ENCODE results near the gene MUC4.

Gene MUC4

DNA sequence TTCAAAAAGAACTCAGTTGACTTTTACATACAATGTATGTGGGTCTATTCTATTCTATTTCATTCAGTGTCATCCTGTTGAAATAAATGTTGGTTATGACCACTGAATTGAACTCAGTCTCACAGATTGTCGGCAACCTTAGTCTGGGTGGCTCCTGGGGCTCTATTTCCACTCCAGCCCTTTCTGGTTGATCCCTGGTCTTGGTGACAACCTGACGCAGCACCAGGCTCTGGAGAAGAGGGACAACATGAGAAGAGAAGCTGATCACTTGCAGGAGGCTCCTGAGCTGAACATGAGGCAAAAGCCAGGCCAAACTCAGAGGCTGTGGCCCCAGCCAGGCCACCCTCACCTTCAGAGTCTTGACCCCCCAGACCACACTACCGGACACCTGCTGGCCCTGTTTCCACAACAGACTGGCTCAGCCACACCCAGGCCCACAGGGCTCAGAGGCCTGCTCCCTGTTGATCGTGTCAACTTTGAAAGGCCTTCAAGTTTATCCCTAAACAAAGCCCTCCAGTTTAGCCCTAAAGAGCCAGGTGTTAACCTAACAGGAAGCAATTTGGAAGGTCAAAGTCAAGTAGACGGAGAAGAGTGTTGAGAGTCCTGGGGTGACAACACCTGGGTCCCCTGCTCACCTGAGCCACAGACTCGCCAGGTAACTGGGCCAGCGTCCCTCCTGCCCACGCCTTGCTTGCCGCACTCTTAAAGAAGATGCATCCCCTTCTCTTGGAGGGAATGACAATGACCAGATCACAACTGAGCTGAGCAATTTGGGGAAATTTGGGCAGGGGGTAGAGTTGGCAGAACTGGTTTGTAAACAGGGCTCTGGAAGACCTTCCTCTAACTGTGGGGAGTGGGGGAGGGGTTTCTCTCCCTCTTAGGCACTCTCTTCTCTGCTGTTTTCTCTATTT, 106.4 kb downstream of the MUC4 start:
- H3K4me3 ChIP-seq (ENCODE audit: low read depth, low read length): no peak overlapping the region
- in situ Hi-C loops (cut with HindIII; ENCODE audit: low sequenced_read_pairs): no loop called here

DNA sequence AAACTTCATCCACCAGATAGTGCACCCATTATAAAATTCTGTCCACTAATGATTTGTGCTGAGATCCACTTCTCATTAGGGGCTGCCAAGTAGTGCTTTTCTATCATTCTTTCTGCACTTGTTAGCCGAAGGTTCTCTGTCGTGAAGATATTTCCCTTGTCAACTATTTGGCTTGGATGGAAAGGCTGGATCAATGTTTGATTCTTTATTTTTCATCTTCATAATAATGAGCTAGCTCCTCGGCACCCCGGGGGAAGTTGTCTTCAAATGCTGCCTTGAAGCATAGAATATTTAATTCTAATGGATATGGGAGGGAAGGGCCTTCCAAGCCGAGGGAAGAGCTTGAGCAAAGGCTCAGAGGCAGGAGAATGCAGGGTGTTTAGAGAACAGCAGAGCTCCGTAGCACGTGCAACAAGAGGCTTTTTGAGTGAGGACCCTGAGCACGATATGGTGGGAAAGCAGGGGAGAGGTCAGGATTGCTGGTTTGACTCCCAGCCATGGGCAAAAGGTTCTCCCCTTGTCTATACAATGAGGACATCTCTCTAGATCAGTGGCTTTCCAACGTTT, 107.2 kb downstream of the MUC4 start:
- TF ChIP-seq, protein P1, sequence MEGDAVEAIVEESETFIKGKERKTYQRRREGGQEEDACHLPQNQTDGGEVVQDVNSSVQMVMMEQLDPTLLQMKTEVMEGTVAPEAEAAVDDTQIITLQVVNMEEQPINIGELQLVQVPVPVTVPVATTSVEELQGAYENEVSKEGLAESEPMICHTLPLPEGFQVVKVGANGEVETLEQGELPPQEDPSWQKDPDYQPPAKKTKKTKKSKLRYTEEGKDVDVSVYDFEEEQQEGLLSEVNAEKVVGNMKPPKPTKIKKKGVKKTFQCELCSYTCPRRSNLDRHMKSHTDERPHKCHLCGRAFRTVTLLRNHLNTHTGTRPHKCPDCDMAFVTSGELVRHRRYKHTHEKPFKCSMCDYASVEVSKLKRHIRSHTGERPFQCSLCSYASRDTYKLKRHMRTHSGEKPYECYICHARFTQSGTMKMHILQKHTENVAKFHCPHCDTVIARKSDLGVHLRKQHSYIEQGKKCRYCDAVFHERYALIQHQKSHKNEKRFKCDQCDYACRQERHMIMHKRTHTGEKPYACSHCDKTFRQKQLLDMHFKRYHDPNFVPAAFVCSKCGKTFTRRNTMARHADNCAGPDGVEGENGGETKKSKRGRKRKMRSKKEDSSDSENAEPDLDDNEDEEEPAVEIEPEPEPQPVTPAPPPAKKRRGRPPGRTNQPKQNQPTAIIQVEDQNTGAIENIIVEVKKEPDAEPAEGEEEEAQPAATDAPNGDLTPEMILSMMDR (IDR thresholded peaks at IDR 0.05; ENCODE audit: low read depth, low read length): no peak
- in situ Hi-C loops (cut with HindIII; ENCODE audit: low sequenced_read_pairs): no loop called here

More for the DNA sequence above, 106.4 kb downstream of the MUC4 start:
- DNase-seq (ENCODE audit: low read depth, low spot score): no peak
- TF ChIP-seq, protein P1 (IDR thresholded peaks at IDR 0.05; ENCODE audit: low read depth, low read length): no peak

DNA sequence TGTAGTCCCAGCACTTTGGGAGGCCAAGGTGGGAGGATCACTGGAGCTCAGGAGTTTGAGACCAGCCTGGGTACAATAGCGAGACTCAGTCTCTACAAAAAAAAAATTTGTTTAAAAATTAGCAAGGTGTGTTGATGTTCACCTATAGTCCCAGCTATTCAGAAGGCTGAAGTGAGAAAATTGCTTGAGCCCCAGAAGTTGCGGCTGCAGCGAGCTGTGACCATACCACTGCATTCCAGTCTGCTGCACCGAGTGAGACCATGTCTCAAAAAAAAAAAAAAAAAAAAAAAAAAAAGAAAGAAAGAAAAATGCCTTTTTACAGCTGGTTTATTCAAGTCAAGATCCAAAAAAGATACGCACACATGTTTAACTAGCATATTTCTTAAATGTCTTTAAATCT, 108.0 kb downstream of the MUC4 start:
- in situ Hi-C loops (cut with HindIII; ENCODE audit: low sequenced_read_pairs): no loop called here
- DNase-seq (ENCODE audit: low read depth, low spot score): no peak
- TF ChIP-seq, protein P1 (IDR thresholded peaks at IDR 0.05; ENCODE audit: low read depth, low read length): no peak
- H3K4me3 ChIP-seq (ENCODE audit: low read depth, low read length): no peak overlapping the region

More for the DNA sequence above, 107.2 kb downstream of the MUC4 start:
- no peak overlapping the region for H3K4me3 ChIP-seq (ENCODE audit: low read depth, low read length)
- DNase-seq (ENCODE audit: low read depth, low spot score): no peak

DNA sequence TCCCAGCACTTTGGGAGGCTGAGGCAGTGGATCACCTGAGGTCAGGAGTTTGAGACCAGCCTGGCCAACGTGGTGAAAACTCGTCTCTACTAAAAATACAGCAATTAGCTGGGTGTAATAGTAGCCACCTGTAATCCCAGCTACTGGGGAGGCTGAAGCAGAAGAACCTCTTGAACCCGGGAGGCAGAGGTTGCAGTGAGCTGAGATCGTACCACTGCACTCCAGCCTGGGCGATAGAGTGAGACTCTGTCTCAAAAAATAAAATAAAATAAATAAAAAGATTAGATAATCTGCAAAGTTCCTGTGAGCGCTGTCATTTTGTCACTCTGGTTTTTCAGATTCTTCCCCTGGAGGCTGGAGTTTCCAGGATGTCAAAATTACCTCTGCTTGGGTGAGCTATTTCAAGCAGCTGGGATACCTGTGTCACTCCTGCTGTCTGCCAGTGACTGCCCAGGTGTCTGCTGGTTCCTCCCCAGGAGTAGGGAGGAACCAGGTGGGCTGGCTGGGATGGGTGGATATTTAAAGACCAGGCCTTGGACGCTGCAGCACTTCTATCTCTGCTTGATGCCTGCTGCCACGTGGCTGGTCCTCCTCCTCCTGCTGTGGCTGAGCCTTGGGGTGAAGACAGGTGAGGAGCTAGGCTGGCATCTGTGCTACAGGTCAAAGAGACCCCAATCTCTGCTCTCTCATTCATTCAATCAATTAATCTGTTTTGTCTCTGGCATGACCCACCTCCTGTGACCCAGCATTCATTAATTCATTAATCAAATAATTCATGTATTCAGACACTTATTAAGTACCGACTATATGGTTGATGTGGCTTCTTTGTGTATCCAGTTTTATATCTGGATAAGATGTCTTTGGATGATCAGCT, 110.5 kb downstream of the MUC4 start:
- TF ChIP-seq, protein P1 (IDR thresholded peaks at IDR 0.05; ENCODE audit: low read depth, low read length): no peak
- DNase-seq (ENCODE audit: low read depth, low spot score): no peak
- no peak overlapping the region for H3K4me3 ChIP-seq (ENCODE audit: low read depth, low read length)
- in situ Hi-C loops (cut with HindIII; ENCODE audit: low sequenced_read_pairs): no loop called here

DNA sequence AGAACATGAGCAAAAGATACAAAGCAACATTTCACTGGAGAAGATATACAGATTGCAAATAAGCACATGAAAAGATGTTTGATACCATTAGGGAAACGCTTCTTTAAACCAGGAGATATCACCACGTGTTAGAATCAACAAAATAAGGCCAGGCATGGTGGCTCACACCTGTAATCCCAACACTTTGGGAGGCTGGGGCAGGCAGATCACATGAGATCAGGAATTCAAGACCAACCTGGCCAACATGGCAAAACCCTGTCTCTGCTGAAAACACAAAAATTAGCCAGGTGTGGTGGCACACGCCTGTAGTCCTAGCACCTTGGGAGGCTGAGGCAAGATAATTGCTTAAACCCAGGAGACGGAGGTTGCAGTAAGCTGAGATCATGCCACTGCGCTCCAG, 111.4 kb downstream of the MUC4 start:
- DNase-seq (ENCODE audit: low read depth, low spot score): no peak
- in situ Hi-C loops (cut with HindIII; ENCODE audit: low sequenced_read_pairs): no loop called here
- no peak overlapping the region for H3K4me3 ChIP-seq (ENCODE audit: low read depth, low read length)
- TF ChIP-seq, protein P1 (IDR thresholded peaks at IDR 0.05; ENCODE audit: low read depth, low read length): no peak

DNA sequence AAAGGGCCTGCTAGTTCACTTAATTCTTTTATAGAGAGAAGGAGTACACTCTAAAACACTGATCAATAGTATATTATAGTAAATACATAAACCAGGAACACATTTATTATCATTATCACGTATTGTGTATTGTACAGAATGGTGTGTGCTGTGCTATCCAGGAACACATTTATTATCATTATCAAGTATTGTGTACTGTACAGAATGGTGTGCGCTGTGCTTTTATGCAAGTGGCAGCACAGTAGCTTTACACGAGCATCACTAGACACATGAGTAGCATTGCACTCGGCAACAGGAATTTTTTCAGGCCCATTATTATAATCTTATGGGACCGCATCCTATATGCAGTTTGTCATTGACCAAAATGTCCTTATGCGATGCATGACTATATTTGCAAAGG, 111.9 kb downstream of the MUC4 start:
- H3K4me3 ChIP-seq (ENCODE audit: low read depth, low read length): no peak overlapping the region
- DNase-seq (ENCODE audit: low read depth, low spot score): no peak
- TF ChIP-seq, protein P1 (IDR thresholded peaks at IDR 0.05; ENCODE audit: low read depth, low read length): no peak
- in situ Hi-C loops (cut with HindIII; ENCODE audit: low sequenced_read_pairs): no loop called here

Data from astrocyte of the spinal cord (primary cell).